ENCODE measurements around the gene ID2. TPM values are rescaled to one million over a fixed set of nuclear protein-coding genes. Genes with fewer than 3 reads are reported as not detected.

ID2 gene
- total and polyA plus RNA-seq, 2 of the 13 experiments (the other 11 are each of a cell fraction or from before 2014, with no cell fraction given): 214 to 719 TPM

GRCh38 chr2:8679827-8680731, 1.8 kb upstream of the ID2 start (continued):
- TF ChIP-seq HMGXB4 (CRISPR knock-in tag; IDR thresholded peaks at IDR 0.05; ENCODE audit: borderline replicate concordance in 1 of 2, low read depth in 1 of 2) (peak; percentile 55 to 59; a peak in 3 of 4 replicates), YY1 (IDR thresholded peaks at IDR 0.05; ENCODE audit: insufficient read depth, insufficient replicate concordance, low read depth, low read length) (peak; percentile 69), KDM5A (IDR thresholded peaks at IDR 0.05; ENCODE audit: borderline replicate concordance, low read length) (no peak; the same call in 1 of the 2 replicates), ZNF652 (CRISPR knock-in tag; IDR thresholded peaks at IDR 0.05; ENCODE audit: borderline replicate concordance, low read depth) (peak; percentile 79), ATF7-NPFF (CRISPR knock-in tag; IDR thresholded peaks at IDR 0.05; ENCODE audit: low read depth) (peak; percentile 82), SP5 (CRISPR knock-in tag; IDR thresholded peaks at IDR 0.05; ENCODE audit: borderline replicate concordance, low read depth) (peak; percentile 77; the same call in 1 of the 2 replicates), ZNF780A (CRISPR knock-in tag; IDR thresholded peaks at IDR 0.05) (0 out of 2 replicates have a peak, but pooled peaks have one; percentile 74), ZNF614 (CRISPR knock-in tag; IDR thresholded peaks at IDR 0.05; ENCODE audit: borderline replicate concordance) (no peak), ZNF33B (CRISPR knock-in tag; IDR thresholded peaks at IDR 0.05) (peak; percentile 75; the same call in 1 of the 2 replicates), FOSL1 (CRISPR knock-in tag; IDR thresholded peaks at IDR 0.05; ENCODE audit: borderline replicate concordance) (no peak), SETDB1 (CRISPR knock-in tag; IDR thresholded peaks at IDR 0.05; ENCODE audit: borderline replicate concordance) (no peak), POLR2A (IDR thresholded peaks at IDR 0.05; ENCODE audit: insufficient read depth in 1 of 2, low read depth in 2 of 2, low read length in 2 of 2) (peak in 1 of 2 experiments; percentile 98; a peak in 2 of 4 replicates), SIX4 (CRISPR knock-in tag; IDR thresholded peaks at IDR 0.05) (peak; percentile 73; the same call in 1 of the 2 replicates), PRDM10 (CRISPR knock-in tag; IDR thresholded peaks at IDR 0.05; ENCODE audit: low read depth) (0 out of 2 replicates have a peak, but pooled peaks have one; percentile 27)
- TF ChIP-seq, protein P1, sequence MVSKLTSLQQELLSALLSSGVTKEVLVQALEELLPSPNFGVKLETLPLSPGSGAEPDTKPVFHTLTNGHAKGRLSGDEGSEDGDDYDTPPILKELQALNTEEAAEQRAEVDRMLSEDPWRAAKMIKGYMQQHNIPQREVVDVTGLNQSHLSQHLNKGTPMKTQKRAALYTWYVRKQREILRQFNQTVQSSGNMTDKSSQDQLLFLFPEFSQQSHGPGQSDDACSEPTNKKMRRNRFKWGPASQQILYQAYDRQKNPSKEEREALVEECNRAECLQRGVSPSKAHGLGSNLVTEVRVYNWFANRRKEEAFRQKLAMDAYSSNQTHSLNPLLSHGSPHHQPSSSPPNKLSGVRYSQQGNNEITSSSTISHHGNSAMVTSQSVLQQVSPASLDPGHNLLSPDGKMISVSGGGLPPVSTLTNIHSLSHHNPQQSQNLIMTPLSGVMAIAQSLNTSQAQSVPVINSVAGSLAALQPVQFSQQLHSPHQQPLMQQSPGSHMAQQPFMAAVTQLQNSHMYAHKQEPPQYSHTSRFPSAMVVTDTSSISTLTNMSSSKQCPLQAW (CRISPR knock-in tag; IDR thresholded peaks at IDR 0.05): peak; percentile 100
- TF ChIP-seq, protein P2, sequence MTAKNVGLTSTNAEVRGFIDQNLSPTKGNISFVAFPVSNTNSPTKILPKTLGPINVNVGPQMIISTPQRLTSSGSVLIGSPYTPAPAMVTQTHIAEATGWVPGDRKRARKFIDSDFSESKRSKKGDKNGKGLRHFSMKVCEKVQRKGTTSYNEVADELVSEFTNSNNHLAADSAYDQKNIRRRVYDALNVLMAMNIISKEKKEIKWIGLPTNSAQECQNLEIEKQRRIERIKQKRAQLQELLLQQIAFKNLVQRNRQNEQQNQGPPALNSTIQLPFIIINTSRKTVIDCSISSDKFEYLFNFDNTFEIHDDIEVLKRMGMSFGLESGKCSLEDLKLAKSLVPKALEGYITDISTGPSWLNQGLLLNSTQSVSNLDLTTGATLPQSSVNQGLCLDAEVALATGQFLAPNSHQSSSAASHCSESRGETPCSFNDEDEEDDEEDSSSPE (CRISPR knock-in tag; IDR thresholded peaks at IDR 0.05): peak; percentile 57; the same call in 1 of the 2 replicates
- TF ChIP-seq, protein P3, sequence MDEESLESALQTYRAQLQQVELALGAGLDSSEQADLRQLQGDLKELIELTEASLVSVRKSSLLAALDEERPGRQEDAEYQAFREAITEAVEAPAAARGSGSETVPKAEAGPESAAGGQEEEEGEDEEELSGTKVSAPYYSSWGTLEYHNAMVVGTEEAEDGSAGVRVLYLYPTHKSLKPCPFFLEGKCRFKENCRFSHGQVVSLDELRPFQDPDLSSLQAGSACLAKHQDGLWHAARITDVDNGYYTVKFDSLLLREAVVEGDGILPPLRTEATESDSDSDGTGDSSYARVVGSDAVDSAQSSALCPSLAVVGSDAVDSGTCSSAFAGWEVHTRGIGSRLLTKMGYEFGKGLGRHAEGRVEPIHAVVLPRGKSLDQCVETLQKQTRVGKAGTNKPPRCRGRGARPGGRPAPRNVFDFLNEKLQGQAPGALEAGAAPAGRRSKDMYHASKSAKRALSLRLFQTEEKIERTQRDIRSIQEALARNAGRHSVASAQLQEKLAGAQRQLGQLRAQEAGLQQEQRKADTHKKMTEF (CRISPR knock-in tag; IDR thresholded peaks at IDR 0.05): peak; percentile 68; the same call in 1 of the 2 replicates

Measured in HepG2 (cell line).